C4-2B (cell line): ENCODE measurements around the gene OR51E1.

Source experiments
- H3K27ac ChIP-seq: fragments of 450-650 bp; 2 replicates; pipeline ENCODE4 v1.5.1; 2017
- ZFX ChIP-seq: fragments of 450-650 bp; IDR thresholded peaks from 2 replicates; pipeline ENCODE4 v1.6.1; 2017
- TF ChIP-seq, protein P1 (sequence below): fragments of 450-650 bp; conservative IDR thresholded peaks from 2 replicates; pipeline ENCODE4 v1.5.1; 2017; ENCODE audit warnings: mild to moderate bottlenecking

The OR51E1 gene

DNA sequence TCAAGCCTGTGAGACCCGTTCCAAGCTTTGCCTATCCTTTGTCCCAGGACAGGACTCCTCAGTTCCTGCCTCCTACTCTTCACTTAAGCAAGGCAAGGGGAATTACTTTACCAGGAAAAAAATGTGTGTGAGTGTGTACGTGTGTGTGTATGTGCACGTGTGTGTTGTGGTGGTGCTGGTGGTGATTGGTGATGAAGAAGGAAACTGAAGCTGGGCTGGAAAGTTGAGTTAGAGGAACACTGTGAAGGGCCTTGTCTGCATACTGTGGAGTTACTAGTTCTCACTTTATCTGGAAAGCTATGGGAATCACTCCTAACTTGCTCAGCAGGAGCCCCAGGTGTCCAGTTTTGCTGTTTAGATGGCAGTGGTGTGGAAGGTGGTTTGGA, 6.1 kb upstream of the OR51E1 start:
- no peak overlapping the region; the same call in 1 of the 2 replicates for H3K27ac ChIP-seq

DNA sequence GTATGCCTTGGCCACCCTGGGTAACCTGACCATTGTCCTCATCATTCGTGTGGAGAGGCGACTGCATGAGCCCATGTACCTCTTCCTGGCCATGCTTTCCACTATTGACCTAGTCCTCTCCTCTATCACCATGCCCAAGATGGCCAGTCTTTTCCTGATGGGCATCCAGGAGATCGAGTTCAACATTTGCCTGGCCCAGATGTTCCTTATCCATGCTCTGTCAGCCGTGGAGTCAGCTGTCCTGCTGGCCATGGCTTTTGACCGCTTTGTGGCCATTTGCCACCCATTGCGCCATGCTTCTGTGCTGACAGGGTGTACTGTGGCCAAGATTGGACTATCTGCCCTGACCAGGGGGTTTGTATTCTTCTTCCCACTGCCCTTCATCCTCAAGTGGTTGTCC, 3.9 kb upstream of the OR51E1 start:
- no peak overlapping the region; the same call in 1 of the 2 replicates for H3K27ac ChIP-seq
- no peak for TF ChIP-seq ZFX
- TF ChIP-seq, protein P1, sequence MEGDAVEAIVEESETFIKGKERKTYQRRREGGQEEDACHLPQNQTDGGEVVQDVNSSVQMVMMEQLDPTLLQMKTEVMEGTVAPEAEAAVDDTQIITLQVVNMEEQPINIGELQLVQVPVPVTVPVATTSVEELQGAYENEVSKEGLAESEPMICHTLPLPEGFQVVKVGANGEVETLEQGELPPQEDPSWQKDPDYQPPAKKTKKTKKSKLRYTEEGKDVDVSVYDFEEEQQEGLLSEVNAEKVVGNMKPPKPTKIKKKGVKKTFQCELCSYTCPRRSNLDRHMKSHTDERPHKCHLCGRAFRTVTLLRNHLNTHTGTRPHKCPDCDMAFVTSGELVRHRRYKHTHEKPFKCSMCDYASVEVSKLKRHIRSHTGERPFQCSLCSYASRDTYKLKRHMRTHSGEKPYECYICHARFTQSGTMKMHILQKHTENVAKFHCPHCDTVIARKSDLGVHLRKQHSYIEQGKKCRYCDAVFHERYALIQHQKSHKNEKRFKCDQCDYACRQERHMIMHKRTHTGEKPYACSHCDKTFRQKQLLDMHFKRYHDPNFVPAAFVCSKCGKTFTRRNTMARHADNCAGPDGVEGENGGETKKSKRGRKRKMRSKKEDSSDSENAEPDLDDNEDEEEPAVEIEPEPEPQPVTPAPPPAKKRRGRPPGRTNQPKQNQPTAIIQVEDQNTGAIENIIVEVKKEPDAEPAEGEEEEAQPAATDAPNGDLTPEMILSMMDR = no peak

More for the DNA sequence above, 6.1 kb upstream of the OR51E1 start:
- TF ChIP-seq ZFX = no peak
- TF ChIP-seq, protein P1 = no peak

DNA sequence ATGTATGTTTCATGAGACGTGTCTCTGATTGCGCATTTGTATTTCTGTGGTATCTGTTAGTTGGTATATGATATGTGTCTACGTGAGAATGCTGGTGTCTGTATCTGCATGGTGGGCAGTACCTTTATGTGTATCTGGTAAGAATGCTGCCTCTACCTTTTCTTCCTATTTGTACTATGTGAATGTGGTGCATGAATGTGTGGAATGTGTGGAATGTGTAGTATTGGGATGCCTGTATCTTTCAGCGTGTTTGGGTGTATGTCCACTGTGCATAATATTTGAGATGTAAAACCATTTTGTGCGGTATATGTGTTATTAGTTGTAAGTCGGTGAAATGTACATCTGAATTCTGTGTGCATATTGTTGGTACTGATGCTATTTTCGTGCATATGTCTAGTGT, 2.3 kb upstream of the OR51E1 start:
- TF ChIP-seq, protein P1 = no peak
- TF ChIP-seq ZFX = no peak
- no peak overlapping the region for H3K27ac ChIP-seq

DNA sequence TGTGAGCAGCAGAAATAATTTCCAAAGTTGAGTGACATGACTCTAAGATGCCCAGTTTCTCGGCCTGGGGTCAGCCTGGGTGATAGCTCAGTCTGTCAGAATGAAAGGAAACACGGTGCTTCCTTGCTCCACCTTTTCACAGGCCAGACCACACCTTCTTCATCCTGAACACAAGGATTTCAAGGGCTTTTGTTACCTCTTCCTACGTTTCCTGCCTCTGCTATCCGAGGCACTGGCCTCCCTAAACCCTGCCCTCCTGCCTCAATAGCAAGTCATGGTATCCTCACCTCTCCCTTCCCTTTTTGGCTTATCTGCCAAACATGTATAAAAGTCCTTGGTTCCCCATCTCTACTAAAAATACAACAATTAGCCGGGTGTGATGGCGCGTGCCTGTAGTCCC, 1.7 kb upstream of the OR51E1 start:
- no peak overlapping the region for H3K27ac ChIP-seq
- TF ChIP-seq, protein P1 = no peak
- no peak for TF ChIP-seq ZFX

DNA sequence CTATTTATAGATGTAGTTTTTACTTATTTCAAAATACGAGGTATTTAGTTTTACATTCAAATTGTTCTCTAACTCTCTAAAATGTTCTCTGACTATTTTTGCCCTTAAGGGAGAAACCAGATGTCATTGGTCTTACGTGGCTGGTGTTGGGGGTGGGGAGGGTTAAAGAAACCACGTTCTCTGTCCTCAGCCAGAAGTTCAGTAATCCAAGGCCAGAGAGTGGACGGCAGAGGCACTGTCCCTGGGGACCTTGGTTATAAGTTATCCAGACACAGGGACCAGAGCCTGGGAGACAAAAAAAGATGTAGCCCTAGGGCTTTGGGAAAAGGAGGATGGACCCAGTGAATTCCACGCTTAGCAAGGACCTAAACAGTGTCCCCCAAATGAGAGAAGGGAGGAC, 706 bp upstream of the OR51E1 start:
- H3K27ac ChIP-seq = no peak overlapping the region

DNA sequence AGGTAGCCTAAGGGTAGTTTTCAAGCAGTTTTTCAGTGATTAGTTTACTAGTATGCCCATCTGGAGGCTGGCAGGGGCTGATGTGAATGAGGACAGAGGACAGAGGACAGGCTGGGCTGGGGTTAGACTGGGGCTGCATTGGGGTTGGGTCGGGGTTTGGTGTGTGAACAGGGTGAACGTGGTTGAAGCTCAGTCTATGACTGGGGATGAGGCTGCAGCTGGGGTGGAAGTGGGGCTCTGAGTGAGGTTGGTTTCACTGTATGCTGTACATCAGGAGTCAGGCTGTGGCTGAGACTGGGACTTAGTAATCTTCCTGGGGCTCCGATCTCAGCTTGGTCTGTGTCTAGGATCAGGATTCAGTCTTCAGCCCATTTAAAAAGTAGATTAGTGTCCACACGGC, 451 bp downstream of the OR51E1 start:
- H3K27ac ChIP-seq = no peak overlapping the region; the same call in 1 of the 2 replicates
- no peak for TF ChIP-seq ZFX
- TF ChIP-seq, protein P1 = no peak

More for the DNA sequence above, 706 bp upstream of the OR51E1 start:
- TF ChIP-seq, protein P1 = no peak
- TF ChIP-seq ZFX = no peak

DNA sequence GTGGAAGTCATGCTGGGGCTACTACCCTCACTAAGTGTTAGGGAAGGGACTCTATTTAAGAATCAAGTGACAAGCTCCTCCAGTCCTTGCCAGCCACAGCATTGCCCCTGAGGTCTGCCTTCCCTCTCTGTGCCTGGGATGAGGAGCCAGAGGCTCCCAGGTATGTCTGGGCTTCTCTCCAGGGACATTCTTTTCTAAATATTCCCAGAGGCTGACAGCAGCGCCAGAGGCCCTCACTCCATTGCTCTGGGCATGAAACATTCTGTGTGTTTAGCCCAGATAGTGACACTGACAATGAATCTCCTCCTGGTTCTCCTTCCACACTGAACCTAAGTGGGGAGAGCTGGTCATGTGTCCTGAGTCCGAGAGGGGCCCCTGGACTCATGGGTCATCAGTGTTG, 2.2 kb downstream of the OR51E1 start:
- no peak overlapping the region for H3K27ac ChIP-seq

More for the DNA sequence above, 2.2 kb downstream of the OR51E1 start:
- TF ChIP-seq ZFX = no peak
- TF ChIP-seq, protein P1 = no peak
